LNCAP (cell line): Measurements from ENCODE around the gene METTL21A.

ENCODE experiments used
- TF ChIP-seq, protein P1 (sequence below): fragments of 450-650 bp; IDR thresholded peaks from 2 replicates; pipeline ENCODE4 v1.5.1; 2017; ENCODE audit warnings: mild to moderate bottlenecking

METTL21A gene

DNA sequence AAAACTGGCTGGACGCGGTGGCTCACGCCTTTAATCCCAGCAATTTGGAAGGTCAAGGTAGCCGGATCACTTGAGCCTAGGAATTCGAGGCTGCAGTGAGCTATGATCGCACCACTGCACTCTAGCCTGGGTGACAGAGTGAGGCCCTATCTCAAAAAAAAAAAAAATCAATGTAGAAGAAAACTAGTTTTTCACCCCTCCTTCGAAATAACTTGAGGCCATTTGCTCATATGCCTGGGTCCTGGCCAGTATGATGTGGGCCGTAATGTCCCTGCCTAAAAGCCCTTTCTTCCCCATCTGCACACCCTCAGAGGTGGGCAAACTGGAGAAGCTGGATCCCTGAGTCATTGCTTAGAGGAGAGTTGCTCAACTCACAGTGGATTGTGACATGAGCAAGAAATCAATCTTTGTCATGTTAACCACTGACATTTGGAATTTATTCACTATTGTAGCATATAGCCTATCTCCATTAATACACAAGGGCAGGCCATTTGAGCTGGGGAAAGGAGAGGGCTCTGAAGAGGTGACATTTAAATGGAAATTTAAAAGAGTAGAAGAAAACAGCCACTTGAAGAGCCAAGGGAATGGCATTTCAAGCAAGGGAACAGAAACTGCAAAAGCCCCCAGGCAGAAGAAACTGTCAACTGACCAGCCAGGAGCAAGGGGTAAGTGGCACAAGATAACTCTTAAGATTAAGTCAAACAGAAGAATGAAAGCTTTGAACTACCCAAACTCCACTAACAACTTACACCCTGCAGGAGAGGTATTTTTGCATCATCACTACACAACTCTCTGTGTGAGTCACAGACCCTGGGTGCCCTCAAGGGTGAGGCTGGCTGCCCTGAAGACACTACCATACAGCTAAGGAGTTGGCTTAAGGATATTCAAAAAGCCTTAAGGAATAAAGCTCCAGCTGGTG lies 7.6 kb upstream of the METTL21A start:
- TF ChIP-seq, protein P1, sequence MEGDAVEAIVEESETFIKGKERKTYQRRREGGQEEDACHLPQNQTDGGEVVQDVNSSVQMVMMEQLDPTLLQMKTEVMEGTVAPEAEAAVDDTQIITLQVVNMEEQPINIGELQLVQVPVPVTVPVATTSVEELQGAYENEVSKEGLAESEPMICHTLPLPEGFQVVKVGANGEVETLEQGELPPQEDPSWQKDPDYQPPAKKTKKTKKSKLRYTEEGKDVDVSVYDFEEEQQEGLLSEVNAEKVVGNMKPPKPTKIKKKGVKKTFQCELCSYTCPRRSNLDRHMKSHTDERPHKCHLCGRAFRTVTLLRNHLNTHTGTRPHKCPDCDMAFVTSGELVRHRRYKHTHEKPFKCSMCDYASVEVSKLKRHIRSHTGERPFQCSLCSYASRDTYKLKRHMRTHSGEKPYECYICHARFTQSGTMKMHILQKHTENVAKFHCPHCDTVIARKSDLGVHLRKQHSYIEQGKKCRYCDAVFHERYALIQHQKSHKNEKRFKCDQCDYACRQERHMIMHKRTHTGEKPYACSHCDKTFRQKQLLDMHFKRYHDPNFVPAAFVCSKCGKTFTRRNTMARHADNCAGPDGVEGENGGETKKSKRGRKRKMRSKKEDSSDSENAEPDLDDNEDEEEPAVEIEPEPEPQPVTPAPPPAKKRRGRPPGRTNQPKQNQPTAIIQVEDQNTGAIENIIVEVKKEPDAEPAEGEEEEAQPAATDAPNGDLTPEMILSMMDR, result no peak

DNA sequence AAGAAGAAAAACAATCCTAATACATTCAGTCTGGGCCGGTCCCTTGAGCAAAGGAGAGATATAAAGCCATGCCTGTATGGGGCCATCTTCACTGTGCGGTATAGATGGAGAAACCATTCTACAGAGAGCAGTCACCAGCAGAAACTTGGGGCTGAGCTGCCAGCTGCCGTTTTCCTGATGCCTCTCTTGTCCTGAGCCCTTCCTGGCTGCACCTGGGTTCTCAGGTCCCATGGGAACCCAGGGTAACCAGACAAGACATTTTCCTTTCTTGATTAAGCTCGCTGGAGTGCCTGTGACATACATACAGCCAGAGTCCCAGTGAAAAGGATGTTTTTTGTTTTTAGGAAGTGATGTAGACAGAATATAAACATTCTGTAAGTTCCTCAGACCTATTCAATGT lies 5.3 kb upstream of the METTL21A start:
- TF ChIP-seq, protein P1, result no peak

DNA sequence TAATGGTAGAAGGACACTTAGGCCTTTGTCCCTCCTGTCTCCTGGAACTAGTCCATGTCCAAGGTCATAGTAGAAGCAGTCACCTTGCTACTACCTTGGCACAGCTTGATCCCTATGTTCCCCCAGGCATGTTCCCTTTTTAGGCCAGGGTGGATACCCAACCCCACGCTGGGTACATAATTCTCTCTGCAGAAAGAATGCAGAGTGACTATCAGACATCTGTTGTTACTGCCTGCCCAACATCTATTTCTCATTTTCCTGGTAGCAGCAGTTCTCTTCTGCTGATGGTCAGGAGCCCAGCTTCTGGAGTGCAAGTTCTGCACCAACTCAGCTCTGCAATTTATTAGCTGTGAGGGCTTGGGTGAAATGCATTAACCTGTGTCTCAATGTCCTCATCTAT lies 4.4 kb upstream of the METTL21A start:
- TF ChIP-seq, protein P1, result no peak

DNA sequence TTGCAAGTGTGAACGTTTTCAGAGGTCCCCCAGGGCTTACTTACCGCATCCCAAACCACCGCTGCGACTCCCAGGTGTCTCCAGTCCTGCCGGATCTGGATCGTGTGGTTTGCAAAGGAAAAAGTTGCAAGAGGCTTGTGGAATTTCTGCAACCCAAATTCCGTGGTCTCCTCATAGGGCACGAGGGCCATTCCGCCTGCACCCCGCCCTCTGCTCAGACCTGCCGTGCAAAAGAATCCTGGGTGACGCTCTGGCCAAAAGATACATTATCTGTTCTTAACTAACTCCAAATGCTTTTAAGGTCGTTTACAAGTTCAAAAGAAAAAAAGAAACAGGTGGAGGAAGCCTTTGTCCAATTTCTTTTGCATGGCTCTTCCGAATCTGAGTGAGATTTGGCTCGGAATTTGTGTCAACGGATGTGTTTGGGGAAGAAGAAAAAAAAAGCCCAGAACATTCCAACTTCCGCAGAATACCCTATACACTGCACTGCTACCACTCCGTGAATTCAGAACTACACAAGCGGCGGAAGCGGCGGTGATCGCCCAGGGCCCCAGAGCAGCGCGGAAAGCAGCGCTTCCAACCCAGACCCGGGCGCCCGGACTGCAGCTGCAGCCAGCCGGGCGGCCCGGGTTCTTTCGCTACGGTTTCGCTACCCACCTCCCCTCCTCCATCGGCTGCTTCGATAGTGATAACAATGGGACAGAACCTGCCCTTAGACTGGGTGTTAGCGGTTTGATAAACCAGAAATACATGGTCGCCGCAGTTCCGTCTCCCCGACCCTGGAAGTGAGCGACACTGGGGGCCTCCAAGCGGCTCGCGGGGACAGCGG lies 795 bp downstream of the METTL21A start:
- TF ChIP-seq, protein P1, result no peak

DNA sequence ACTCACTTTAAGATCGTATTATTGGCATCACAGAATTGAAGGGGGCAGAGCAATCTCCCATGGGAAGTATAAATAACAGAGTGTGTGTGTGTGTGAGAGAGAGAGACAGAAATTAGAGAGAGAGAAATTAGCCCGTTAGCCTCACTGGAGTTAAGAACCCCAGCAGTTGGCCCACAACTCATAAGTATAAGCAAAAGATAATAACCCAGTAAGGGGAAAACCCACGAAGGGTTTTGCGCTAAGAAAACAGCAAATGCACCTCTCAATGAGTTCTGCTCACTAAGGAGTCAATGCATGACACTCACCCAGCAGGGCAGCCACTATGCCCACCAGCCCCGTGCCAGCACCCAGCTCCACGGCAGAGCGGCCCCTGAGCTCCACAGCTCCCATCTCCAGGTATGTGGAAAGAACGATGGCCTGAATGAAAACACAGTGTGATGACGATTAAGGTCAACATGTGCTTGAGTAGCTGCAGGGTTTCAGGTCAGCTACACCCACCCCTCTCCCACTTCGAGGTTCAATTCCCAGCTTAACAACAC lies 3.6 kb downstream of the METTL21A start:
- TF ChIP-seq, protein P1, result no peak

DNA sequence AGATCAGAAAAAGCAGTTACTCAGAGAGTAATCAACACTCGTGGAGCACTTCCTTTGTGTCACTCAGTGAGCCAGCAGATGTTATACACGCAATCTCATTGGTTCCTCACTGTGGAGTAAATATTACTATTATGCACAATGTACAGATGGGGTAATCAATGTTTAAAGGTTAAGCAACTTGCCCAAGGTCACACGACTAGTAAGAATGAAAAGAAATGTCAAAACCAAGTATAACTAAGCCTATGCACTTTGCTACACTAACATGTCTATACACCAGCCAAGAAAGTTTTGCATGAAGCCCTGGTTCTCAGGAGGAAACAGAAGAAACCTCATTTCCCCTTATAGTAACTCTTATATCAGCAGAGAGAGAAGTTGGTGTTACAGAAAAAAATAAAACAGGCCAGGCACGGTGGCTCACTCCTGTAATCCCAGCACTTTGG lies 5.4 kb downstream of the METTL21A start:
- TF ChIP-seq, protein P1, result no peak

DNA sequence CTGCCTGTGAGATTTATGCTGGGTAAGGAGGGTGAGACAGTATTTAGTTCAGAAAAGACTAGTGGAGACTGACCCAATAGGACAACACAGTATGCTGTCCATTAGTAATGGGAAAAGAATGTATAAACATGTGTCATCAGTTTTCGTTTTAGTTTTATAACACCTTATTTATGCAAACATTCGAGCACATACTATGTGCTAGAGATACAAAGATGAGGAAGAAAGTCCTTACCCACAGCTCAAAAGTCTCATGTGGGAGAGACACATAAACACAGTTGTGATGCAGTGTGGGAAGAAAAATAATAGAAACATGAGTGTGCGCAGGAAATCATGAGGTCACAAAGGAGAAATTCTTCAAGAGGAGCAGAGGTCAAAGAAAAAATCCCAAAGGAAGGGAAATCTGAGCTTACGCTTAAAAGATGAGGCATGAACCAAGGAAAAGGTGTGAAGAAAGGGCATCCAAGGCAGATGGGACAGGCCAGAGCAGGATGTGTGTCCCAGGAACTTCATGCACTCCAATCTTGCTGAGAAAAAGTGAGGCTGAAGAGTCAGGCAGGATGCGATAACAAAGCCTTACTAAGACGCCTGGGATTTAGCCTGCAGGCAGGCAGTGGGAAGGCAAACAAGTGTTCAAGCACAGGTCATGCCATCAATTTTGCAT lies 8.1 kb downstream of the METTL21A start:
- TF ChIP-seq, protein P1, result no peak
